ENCODE measurements around the gene TTC39A. TPM values are rescaled to one million over a fixed set of nuclear protein-coding genes. Genes with fewer than 3 reads are reported as not detected.

The TTC39A gene
- total RNA-seq, 2 experiments from 2014 or later: not detected

DNA sequence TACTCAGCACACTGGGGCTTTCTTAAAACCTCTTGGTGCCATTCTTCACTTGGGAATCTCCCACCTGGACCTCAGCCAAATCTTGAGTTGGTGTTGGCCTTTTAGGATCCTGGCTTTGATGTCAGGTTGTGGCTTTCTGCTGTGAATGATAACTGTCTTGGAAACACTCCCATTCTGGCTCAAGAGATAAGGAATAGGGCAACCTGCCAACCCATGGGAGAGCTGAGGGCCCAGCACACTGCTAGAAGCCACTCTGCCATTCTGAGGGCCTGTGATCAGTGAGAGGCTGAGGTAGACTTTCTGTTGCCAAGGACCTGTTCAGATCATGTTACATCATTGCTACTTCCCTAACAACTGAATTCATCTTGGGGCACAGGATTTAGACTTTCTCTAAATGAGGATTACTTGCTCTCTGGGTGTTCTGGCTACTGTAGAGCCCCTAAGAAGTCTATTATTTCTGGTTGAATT, 45.8 kb downstream of the TTC39A start:
- Mint-ChIP-seq H3K9me3 (no peaks in the 10 kb centered on the region), H3K27me3 (peaks cover 12% of the 10 kb centered on the region), H3K4me1 (peaks cover 33% of the 10 kb centered on the region), H3K27ac (no peak overlapping the region), H3K4me3 (no peak overlapping the region), H3K36me3 (ENCODE audit: low read depth) (peaks cover 5% of the 10 kb centered on the region)
- ChIA-PET CTCF (interaction anchor here (2.1 kb wide), 1 partner anchor 11 kb away, joined by 4 read pairs; no protein-coding TSS in a partner anchor), POLR2A (no interaction called here)
- DNase-seq: no peak

GRCh38 chr1:51283979-51284378, 46.4 kb downstream of the TTC39A start:
- H3K4me3 Mint-ChIP-seq: no peak overlapping the region
- H3K36me3 Mint-ChIP-seq (ENCODE audit: low read depth): peaks cover 2% of the 10 kb centered on the region
- H3K9me3 Mint-ChIP-seq: no peaks in the 10 kb centered on the region
- ChIA-PET CTCF (interaction anchor here (1.4 to 2.1 kb wide), 2 partner anchors 11 to 13 kb away, joined by 4 to 6 read pairs; no protein-coding TSS in a partner anchor), POLR2A (no interaction called here)
- DNase-seq: no peak
- H3K27me3 Mint-ChIP-seq: peaks cover 7% of the 10 kb centered on the region
- H3K27ac Mint-ChIP-seq: no peak overlapping the region
- H3K4me1 Mint-ChIP-seq: peaks cover 33% of the 10 kb centered on the region

GRCh38 chr1:51282605-51283004, 47.8 kb downstream of the TTC39A start:
- no peak overlapping the region for H3K4me3 Mint-ChIP-seq
- POLR2A ChIA-PET: no interaction called here

GRCh38 chr1:51281807-51282206, 48.6 kb downstream of the TTC39A start:
- no peak for DNase-seq
- POLR2A ChIA-PET: no interaction called here
- no peaks in the 10 kb centered on the region for H3K9me3 Mint-ChIP-seq

More at GRCh38 chr1:51282605-51283004, 47.8 kb downstream of the TTC39A start:
- Mint-ChIP-seq H3K4me1 (peaks cover 33% of the 10 kb centered on the region), H3K27ac (no peak overlapping the region), H3K9me3 (no peaks in the 10 kb centered on the region), H3K27me3 (peaks cover 5% of the 10 kb centered on the region), H3K36me3 (ENCODE audit: low read depth) (peaks cover 2% of the 10 kb centered on the region)
- DNase-seq: no peak
- CTCF ChIA-PET: interaction anchor here (1.4 to 2.1 kb wide), 2 partner anchors 12 to 14 kb away, joined by 4 to 6 read pairs; no protein-coding TSS in a partner anchor

DNA sequence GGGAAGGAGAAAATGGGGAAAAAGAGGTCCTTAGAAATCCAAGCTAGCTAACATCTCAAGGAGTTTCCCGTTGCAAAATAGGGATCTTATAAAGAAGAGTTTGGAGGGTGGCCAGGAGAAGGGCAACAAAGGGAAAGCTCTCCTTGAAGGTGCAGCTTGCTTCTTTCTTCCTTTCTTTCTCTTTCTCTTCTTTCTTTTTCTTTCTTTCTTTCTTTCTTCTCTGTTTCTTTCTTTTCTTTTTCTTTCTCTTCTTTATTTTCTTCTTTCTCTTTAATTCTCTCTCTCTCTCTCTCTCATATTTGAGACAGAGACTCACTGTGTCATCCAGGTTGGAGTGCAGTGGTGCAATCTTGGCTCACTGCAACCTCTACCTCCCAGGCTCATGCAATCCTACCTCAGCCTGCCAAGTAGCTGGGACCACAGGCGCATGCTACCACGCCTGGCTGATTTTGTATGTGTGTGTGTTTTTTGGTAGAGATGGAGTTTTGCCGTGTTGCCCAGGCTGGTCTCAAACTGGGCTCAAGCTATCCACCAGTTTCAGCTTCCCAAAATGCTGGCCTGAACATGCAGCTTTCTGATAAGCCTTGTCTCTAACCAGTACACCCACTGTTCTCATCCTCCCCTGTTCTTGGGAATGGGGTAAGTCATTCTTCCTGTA, 49.9 kb downstream of the TTC39A start:
- H3K9me3 Mint-ChIP-seq: no peaks in the 10 kb centered on the region
- H3K36me3 Mint-ChIP-seq (ENCODE audit: low read depth): peaks cover 2% of the 10 kb centered on the region
- no peak overlapping the region for H3K4me3 Mint-ChIP-seq
- no peak for DNase-seq
- peaks cover 30% of the 10 kb centered on the region for H3K4me1 Mint-ChIP-seq
- POLR2A ChIA-PET: interaction anchor here (0.9 to 2.9 kb wide), 2 partner anchors 45 to 68 kb away, joined by 3 to 7 read pairs; partner anchors contain the start of gene RNF11
- no peaks in the 10 kb centered on the region for H3K27me3 Mint-ChIP-seq
- no peak overlapping the region for H3K27ac Mint-ChIP-seq
- CTCF ChIA-PET: interaction anchor here (0.8 kb wide), 1 partner anchor 87 kb away, joined by 3 read pairs; no protein-coding TSS in a partner anchor

More at GRCh38 chr1:51281807-51282206, 48.6 kb downstream of the TTC39A start:
- Mint-ChIP-seq H3K27me3 (no peaks in the 10 kb centered on the region), H3K27ac (no peak overlapping the region), H3K4me1 (peaks cover 33% of the 10 kb centered on the region), H3K36me3 (ENCODE audit: low read depth) (peaks cover 2% of the 10 kb centered on the region), H3K4me3 (no peak overlapping the region)
- CTCF ChIA-PET: no interaction called here

DNA sequence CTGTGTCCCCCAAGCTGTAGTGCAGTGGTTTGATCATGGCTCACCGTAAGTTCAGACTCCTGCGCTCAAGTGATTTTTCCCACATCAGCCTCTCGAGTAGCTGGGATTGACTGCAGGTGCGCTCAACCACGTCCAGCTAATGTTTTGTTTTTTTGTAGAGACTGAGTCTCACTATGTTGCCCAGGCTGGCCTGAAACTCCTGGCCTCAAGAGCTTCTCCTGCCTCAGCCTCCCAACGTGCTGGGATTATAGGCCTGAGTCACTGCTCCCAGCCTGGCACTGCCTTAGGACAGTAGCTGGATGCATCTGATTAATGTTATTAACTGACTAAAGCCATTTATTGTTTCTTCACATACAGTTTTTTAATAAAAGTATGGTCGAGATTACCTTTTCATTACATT, 54.1 kb downstream of the TTC39A start:
- ChIA-PET POLR2A (no interaction called here), CTCF (interaction anchor here (1.2 kb wide), 1 partner anchor 19 kb away, joined by 4 read pairs; no protein-coding TSS in a partner anchor)
- no peaks in the 10 kb centered on the region for H3K27me3 Mint-ChIP-seq
- peaks cover 18% of the 10 kb centered on the region for H3K36me3 Mint-ChIP-seq (ENCODE audit: low read depth)
- no peak for DNase-seq
- peaks cover 9% of the 10 kb centered on the region for H3K4me1 Mint-ChIP-seq
- H3K4me3 Mint-ChIP-seq: no peak overlapping the region
- H3K27ac Mint-ChIP-seq: no peak overlapping the region
- H3K9me3 Mint-ChIP-seq: no peaks in the 10 kb centered on the region

DNA sequence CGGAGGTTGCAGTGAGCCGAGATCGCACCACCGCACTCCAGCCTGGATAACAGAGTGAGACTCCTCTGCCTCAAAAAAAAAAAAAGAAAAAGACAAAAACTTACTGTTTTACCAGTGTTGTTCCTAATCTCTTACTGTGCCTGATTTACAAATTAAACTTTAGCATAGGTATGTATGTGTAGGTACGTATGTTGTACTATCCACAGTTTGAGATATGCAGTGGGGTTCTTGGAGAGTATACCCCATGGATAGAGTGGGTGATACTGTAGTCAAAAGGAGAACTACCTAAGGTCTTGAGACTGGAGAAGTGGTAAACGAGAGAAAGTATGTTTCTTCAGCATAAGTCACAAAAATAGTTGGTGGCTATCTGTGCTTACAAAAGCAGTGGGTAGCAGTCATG, 55.7 kb downstream of the TTC39A start:
- no peak overlapping the region for H3K27ac Mint-ChIP-seq
- POLR2A ChIA-PET: no interaction called here

DNA sequence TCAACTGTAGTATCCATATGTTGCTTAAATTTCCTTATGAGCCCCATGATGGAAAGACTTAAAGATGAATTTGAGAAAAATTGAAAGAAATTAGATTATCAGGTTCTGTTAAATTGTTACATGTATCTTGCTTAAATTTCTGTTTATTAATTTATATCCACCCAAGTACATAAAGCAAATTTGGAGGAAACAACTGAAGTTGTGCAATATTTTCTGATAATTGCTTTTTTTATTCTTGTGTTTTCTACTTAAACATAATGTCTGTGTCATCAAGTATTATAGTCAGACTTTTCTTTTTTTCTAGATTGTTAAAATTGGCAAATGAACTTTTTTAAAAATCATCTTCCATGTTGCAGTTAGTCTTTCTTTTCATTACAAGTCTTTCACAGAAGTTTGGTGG, 57.4 kb downstream of the TTC39A start:
- Mint-ChIP-seq H3K4me3 (no peak overlapping the region), H3K36me3 (ENCODE audit: low read depth) (peaks cover 37% of the 10 kb centered on the region), H3K27ac (no peak overlapping the region), H3K4me1 (peaks cover 25% of the 10 kb centered on the region), H3K9me3 (no peaks in the 10 kb centered on the region), H3K27me3 (no peaks in the 10 kb centered on the region)
- DNase-seq: no peak
- CTCF ChIA-PET: interaction anchor here (2.0 kb wide), 1 partner anchor 22 kb away, joined by 7 read pairs; no protein-coding TSS in a partner anchor
- POLR2A ChIA-PET: no interaction called here

More for the DNA sequence above, 55.7 kb downstream of the TTC39A start:
- CTCF ChIA-PET: no interaction called here
- no peaks in the 10 kb centered on the region for H3K9me3 Mint-ChIP-seq
- no peak for DNase-seq
- H3K36me3 Mint-ChIP-seq (ENCODE audit: low read depth): peaks cover 31% of the 10 kb centered on the region
- H3K4me3 Mint-ChIP-seq: no peak overlapping the region
- H3K4me1 Mint-ChIP-seq: peaks cover 12% of the 10 kb centered on the region
- H3K27me3 Mint-ChIP-seq: no peaks in the 10 kb centered on the region

- no peak for DNase-seq
- CTCF ChIA-PET: interaction anchor here (2.0 kb wide), 1 partner anchor 24 kb away, joined by 7 read pairs; no protein-coding TSS in a partner anchor
- Mint-ChIP-seq H3K4me3 (no peak overlapping the region), H3K4me1 (peaks cover 41% of the 10 kb centered on the region), H3K9me3 (no peaks in the 10 kb centered on the region), H3K27ac (no peak overlapping the region), H3K27me3 (no peaks in the 10 kb centered on the region), H3K36me3 (ENCODE audit: low read depth) (peaks cover 41% of the 10 kb centered on the region)
- POLR2A ChIA-PET: no interaction called here
These were observed 59.6 kb downstream of the TTC39A start for GRCh38 chr1:51270751-51271150.

- CTCF ChIA-PET: interaction anchor here (1.3 to 4.3 kb wide), 4 partner anchors 9 to 76 kb away, joined by 4 to 17 read pairs (median 7); no protein-coding TSS in a partner anchor
- Mint-ChIP-seq H3K4me3 (no peak overlapping the region), H3K9me3 (no peaks in the 10 kb centered on the region), H3K27me3 (no peaks in the 10 kb centered on the region), H3K27ac (peak overlapping the region; percentile 38), H3K36me3 (ENCODE audit: low read depth) (peaks cover 38% of the 10 kb centered on the region), H3K4me1 (peaks cover 49% of the 10 kb centered on the region)
- POLR2A ChIA-PET: interaction anchor here (2.7 kb wide), 1 partner anchor 32 kb away, joined by 8 read pairs; the partner anchor contains the start of gene RNF11
- no peak for DNase-seq
These were observed 61.7 kb downstream of the TTC39A start for GRCh38 chr1:51268634-51269033.

DNA sequence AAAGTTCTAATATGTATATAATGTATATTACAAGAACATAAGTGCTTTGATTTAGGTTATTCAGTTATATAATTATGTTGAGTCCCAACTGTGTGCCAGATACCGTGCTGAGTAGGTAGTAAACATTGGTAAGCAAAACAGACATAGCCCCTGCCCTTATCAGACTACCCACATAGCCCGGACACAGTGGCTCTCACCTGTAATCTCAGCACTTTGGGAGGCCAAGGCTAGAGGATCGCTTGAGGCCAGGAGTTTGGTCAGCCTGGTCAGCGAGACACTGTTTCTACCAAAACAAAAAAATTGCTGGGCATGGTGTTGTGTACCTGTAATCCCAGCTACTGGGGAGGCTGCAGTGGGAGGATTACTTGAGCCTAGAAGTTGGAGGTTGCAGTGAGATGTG, 63.6 kb downstream of the TTC39A start:
- ChIA-PET CTCF (interaction anchor here (4.3 kb wide), 1 partner anchor 30 kb away, joined by 17 read pairs; no protein-coding TSS in a partner anchor), POLR2A (interaction anchor here (0.9 to 2.7 kb wide), 6 partner anchors 10 to 306 kb away, joined by 3 to 8 read pairs (median 4); partner anchors contain the start of gene RNF11)
- Mint-ChIP-seq H3K27me3 (no peaks in the 10 kb centered on the region), H3K4me3 (no peak overlapping the region), H3K9me3 (no peaks in the 10 kb centered on the region), H3K27ac (no peak overlapping the region), H3K36me3 (ENCODE audit: low read depth) (peaks cover 30% of the 10 kb centered on the region), H3K4me1 (peaks cover 48% of the 10 kb centered on the region)
- no peak for DNase-seq

- H3K27me3 Mint-ChIP-seq: no peaks in the 10 kb centered on the region
- H3K4me1 Mint-ChIP-seq: peaks cover 48% of the 10 kb centered on the region
- no peaks in the 10 kb centered on the region for H3K9me3 Mint-ChIP-seq
- ChIA-PET POLR2A (interaction anchor here (1.8 to 2.7 kb wide), 3 partner anchors 11 to 31 kb away, joined by 4 to 8 read pairs (median 6); partner anchors contain the start of gene RNF11), CTCF (interaction anchor here (4.3 kb wide), 1 partner anchor 30 kb away, joined by 17 read pairs; no protein-coding TSS in a partner anchor)
- no peak overlapping the region for H3K27ac Mint-ChIP-seq
- H3K36me3 Mint-ChIP-seq (ENCODE audit: low read depth): peaks cover 24% of the 10 kb centered on the region
- DNase-seq: no peak
- no peak overlapping the region for H3K4me3 Mint-ChIP-seq
These were observed 64.2 kb downstream of the TTC39A start for GRCh38 chr1:51266181-51266580.

GRCh38 chr1:51265618-51266017, 64.7 kb downstream of the TTC39A start:
- Mint-ChIP-seq H3K27ac (no peak overlapping the region), H3K4me3 (no peak overlapping the region), H3K36me3 (ENCODE audit: low read depth) (peaks cover 19% of the 10 kb centered on the region), H3K9me3 (no peaks in the 10 kb centered on the region), H3K4me1 (peaks cover 49% of the 10 kb centered on the region), H3K27me3 (no peaks in the 10 kb centered on the region)
- ChIA-PET CTCF (no interaction called here), POLR2A (interaction anchor here (1.9 kb wide), 1 partner anchor 31 kb away, joined by 4 read pairs; no protein-coding TSS in a partner anchor)
- no peak for DNase-seq

Measured in activated CD4-positive, alpha-beta memory T cell treated with anti-CD3 and anti-CD28 coated beads, Interleukin-2, amount 10 ng/mL, durations not matched to agents 7 days and 5 days (primary cell).